Smooth muscle cell of the brain vasculature (primary cell): Measurements from ENCODE around the gene SLC1A7.

ENCODE experiments used
- DNase-seq: peaks from one replicate; pipeline ENCODE4 v3.0.0-alpha.2; 2012; ENCODE audit warnings: low read depth, low spot score

The SLC1A7 gene

DNA sequence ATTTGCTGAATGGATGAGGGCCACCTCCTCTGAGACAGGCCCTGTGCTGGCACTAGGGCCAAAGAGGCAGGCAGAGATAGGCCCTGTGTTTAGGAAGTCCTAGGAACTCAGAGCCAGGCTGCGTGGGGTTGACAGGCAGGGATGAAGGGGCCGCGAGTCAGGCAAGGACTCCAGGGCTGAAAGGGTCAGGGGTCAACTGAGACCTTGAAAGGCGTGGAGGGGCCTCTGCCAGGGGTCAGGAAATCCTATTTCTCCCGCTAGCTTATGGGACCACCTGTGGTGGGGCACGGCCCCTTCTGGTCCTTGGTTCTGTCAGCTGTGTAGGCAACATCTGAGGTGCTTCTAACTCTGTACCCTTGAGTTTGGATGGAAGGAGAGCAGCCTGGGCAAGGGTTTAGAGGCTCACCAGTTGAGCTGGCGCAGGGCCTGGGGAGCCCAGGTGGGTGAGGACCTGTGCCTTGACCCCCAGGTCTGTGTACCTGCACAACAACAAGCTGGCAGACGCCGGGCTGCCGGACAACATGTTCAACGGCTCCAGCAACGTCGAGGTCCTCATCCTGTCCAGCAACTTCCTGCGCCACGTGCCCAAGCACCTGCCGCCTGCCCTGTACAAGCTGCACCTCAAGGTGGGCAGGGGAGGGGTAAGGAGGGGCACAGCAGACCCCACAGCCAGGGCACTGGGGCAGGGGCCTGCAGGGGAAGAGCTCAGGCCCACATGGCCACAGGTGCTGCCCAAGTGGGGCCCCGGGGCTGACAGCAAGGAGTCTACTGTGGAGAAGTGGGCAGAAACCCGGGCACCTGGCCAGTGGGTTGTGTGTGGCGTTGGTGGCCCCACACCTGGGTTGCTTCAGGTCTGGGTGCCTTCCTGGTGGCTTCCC lies 65.5 kb downstream of the SLC1A7 start:
- no peak for DNase-seq

DNA sequence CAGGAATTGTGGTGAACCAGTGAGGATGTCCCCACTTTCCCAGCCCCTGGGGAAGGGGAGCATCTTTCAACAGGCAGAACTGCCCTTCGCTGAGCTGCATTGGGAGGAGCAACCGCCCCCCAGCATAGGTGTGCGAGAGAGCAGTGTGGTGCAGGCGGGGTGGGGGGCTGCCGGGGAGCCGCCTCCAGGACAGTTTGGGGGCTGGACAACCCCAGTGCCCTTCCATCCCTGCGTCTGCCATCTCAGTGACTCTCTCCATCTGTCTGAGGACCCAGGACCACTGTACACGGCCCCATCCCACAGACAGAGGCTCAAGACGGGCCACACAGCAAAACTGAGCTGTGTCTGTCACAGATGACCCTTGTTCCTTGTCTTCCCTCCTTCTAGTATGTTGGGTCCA lies 66.3 kb downstream of the SLC1A7 start:
- DNase-seq: no peak

GRCh38 chr1:53075761-53076163 lies 66.7 kb downstream of the SLC1A7 start:
- no peak for DNase-seq

- DNase-seq: no peak
Observed at GRCh38 chr1:53075206-53075605, 67.2 kb downstream of the SLC1A7 start.

GRCh38 chr1:53074313-53075154 lies 67.9 kb downstream of the SLC1A7 start:
- DNase-seq: no peak

GRCh38 chr1:53073868-53074311 lies 68.5 kb downstream of the SLC1A7 start:
- no peak for DNase-seq

- DNase-seq: no peak
Observed at GRCh38 chr1:53073287-53073686, 69.2 kb downstream of the SLC1A7 start.

DNA sequence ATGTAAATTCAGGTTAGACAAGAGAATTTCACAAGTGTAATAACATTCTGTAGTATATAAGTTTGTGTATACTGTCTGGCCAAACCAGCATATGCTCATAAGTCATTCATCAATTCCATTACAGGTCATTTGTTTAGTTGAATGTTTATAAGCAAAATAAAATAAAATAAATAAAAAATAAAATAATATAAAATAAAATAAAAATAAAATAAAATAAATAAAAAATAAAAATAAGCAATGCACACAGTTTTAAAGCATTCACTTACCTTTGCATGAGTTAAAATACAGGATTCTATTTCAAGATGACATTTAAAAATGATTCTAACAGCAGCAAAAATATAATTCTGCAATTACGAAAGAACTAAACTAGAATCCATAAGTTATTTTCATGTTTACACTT lies 70.5 kb downstream of the SLC1A7 start:
- DNase-seq: no peak

GRCh38 chr1:53071167-53071865 lies 71.1 kb downstream of the SLC1A7 start:
- no peak for DNase-seq

- no peak for DNase-seq
Observed at GRCh38 chr1:53070621-53071020, 71.8 kb downstream of the SLC1A7 start.

GRCh38 chr1:53069663-53070327 lies 72.6 kb downstream of the SLC1A7 start:
- no peak for DNase-seq

- DNase-seq: no peak
Observed at GRCh38 chr1:53069265-53069662, 73.2 kb downstream of the SLC1A7 start.

DNA sequence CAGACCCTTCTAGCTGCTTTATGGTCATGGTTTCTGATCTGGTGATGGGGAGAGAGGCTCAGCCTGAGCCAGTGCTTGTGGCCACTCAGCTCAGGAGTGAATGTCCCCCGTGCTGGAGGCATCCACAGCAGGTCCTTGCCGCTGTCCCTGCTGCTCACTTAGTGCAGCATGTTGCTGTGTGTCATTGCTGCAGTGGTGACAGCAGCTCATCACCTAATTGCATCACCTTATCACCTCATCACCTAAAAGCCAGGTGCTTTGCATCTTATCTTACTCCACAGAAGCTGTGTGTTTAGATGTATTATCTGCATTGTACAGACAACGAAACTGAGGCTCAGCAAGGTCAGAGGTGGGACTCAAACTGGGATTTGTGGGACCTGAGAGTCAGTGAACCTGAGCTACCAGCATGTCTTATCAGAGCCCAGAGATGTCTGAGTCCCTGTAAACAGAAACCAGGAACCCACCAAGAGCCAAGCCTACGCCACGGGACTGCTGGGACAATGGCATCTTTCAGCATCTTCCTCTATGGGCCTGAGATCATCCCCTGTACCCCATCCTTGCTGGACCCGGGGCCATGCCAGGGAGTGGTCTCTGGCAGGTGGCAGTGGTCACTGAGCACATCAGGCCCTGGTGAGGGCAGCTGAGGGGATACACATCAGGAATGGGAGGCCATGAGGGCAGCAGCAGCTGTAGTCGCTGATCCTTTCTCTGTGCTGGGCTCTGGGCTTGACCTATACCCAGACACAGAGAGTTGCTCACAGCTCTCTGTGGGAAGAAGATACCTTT lies 73.9 kb downstream of the SLC1A7 start:
- DNase-seq: no peak

GRCh38 chr1:53067886-53068285 lies 74.6 kb downstream of the SLC1A7 start:
- DNase-seq: no peak

GRCh38 chr1:53066891-53067738 lies 75.3 kb downstream of the SLC1A7 start:
- DNase-seq: no peak

DNA sequence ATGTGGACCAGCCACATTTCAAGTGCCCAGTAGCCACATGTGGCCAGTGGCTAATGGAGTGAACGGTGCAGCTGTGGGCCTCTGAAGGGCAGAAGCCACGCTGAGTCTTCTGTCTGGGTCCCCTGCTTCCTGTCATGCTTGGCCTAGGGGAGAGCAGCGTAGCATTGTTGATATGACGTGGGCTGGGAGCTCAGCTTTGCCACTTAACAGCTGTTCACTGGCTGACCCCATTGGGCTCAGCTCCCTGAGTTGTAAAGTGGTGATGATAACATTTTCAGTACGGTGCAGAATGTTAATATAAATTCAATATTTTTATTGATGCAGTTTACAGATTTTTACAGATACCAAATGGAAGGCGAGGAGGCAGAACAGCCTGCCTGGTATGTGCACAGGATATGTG lies 76.0 kb downstream of the SLC1A7 start:
- no peak for DNase-seq

- no peak for DNase-seq
Observed at GRCh38 chr1:53065391-53065790, 77.0 kb downstream of the SLC1A7 start.

DNA sequence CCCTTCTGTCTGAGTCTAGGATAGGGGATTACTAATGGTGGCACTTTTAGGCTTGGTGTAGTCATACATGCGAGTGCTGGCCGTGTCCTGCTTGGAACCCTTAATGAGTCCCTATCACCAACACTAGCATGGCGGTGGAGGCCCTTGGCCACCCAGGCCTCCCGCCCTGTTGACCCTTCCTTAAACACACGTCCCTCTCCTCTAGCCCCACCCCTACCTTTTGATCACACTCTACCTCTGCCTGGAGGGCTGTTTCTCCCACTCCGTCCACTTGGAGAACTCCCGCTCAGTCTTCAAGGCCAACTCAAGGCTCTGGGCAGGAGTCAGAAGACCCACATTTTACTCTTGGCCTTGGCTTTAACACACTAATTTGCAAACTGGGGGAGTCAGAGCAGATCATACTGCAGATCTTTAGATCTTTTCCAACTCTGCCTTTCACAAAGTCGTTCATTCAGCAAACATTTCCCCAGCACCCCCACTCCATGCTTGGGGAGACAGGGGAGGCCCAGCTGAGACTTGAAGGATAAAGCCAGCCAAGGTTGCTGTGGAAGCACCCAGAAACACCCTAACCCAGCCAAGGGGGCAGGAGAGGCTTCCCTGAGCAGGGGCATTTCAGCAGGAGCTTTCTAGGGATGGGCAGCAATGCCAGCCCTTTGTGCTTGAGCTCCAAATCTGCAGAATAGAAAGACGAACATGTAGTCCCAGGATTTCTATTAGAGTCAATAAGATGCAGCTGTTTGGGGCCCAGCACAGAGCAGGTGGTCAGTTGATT lies 78.5 kb downstream of the SLC1A7 start:
- DNase-seq: no peak
